ENCODE results near the gene FMO1. TPM values are rescaled to one million over a fixed set of nuclear protein-coding genes. Genes with fewer than 3 reads are reported as not detected.
A peak's percentile ranks its signal among the peaks of the same experiment; 100 is the strongest.
"Not testable (repeated sequence)": the region's sequence is repeated elsewhere in the genome, so short reads cannot be mapped to it uniquely, and the experiment has no call there.

Gene FMO1
- total RNA-seq, 1 experiment from 2014 or later, result not detected

GRCh38 chr1:171236231-171236630 is 12.1 kb upstream of the FMO1 start:
- DNase-seq (ENCODE audit: low read depth), result not testable (repeated sequence)

GRCh38 chr1:171243878-171244277 is 4.4 kb upstream of the FMO1 start:
- DNase-seq (ENCODE audit: low read depth), result no peak

- peak; percentile 49 for DNase-seq (ENCODE audit: low read depth)
Measured at GRCh38 chr1:171245458-171246064, 2.7 kb upstream of the FMO1 start.

GRCh38 chr1:171247501-171247900 is 793 bp upstream of the FMO1 start:
- no peak for DNase-seq (ENCODE audit: low read depth)

DNA sequence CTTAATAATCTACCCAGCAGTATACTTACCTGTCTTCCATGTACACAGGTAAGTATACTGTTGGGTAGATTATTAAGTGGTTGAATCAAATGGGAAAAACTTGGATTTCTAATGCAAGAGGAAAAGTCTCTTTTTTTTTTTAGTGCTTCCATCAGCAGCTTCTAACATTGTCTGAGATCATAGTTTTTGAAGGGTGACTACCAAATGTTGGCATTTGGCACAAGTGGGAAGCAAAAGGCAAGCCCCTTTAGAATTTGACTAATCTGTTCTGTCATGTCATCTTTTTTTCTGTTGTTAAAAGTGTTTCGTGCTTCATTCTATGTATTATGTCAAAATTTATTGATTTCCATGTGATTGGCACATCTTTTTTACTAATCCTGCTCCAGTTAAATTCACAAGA is 547 bp downstream of the FMO1 start:
- DNase-seq (ENCODE audit: low read depth), result no peak

GRCh38 chr1:171250263-171250662 is 2.0 kb downstream of the FMO1 start:
- DNase-seq (ENCODE audit: low read depth), result no peak

GRCh38 chr1:171251042-171251951 is 3.0 kb downstream of the FMO1 start:
- DNase-seq (ENCODE audit: low read depth), result peak; percentile 29

DNA sequence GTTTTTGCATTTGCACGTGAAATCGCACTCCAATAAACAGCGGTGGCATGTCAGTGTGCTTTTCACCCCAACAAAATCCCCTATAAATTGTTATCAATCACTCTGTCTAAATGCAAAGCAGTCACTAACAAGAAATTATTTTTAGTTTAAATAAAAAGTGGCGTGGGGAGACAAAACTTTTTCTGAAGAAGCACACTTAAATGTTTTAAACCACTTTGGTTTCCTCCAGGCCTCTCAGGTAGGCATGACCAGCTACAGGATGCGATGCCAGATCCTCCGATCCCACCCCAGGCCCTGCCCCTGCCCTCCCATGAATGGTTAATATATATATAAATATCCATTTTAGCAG is 3.6 kb downstream of the FMO1 start:
- DNase-seq (ENCODE audit: low read depth), result no peak

DNA sequence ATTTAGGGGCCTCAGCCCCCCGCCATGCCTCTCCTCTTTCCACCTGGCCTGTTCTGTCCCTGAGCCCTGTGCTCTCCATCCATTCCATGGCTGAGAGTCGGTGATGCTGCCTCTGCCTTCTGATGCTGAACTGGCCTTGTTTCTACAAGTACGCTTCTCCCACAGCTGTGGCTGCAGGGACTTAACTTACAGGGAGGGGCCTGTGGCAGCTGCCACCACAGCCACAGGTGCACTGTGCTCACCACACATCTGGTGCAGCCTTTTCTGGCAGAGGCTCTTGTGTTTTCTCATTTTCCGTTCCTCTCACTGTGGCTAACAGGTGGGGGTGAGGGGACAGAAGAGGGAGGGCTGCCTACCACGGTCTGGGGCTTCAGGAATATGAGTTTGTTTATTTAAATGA is 4.2 kb downstream of the FMO1 start:
- DNase-seq (ENCODE audit: low read depth), result no peak

DNA sequence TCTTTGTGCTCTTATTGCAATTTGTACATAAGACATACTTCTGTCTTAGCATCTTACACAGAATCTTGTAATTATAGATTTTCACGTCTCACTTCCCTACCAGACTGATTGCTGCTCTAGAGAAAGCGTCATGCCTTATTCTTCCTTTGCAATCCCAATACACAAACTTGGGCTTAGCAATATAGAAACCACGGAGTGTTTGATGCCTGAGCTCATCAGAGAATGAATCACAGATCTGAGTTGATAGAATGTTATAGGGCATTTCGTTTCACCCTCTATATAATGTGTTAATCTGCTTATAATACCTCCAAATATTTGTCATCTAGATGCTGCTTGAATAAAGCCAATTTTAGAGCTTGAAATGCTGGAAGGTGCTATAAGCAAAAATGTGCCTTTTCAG is 6.6 kb downstream of the FMO1 start:
- peak; percentile 34 for DNase-seq (ENCODE audit: low read depth)

- no peak for DNase-seq (ENCODE audit: low read depth)
Measured at GRCh38 chr1:171256940-171257606, 8.8 kb downstream of the FMO1 start.

GRCh38 chr1:171257607-171258076 is 9.3 kb downstream of the FMO1 start:
- DNase-seq (ENCODE audit: low read depth), result no peak

- no peak for DNase-seq (ENCODE audit: low read depth)
Measured at GRCh38 chr1:171258429-171258828, 10.1 kb downstream of the FMO1 start.

DNA sequence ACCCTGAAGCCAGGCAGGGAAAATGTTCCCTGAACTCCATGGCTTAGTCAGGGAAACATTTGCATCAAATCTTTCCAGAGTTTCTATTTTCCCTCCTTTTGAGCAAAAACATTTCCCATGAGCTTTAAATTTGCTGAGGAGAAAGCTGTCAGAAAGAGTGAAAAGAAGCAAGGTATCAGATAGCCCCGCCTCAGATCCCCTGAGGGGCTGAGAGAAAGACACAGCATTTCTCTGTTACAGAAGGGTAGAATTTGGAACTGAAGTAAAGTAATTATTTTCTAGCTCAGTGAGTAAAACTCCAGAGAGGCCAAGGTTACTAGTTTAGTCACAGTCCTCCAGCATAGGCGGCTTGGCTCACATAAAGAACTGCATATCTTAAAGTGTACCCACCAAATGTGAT is 10.6 kb downstream of the FMO1 start:
- DNase-seq (ENCODE audit: low read depth), result no peak

DNA sequence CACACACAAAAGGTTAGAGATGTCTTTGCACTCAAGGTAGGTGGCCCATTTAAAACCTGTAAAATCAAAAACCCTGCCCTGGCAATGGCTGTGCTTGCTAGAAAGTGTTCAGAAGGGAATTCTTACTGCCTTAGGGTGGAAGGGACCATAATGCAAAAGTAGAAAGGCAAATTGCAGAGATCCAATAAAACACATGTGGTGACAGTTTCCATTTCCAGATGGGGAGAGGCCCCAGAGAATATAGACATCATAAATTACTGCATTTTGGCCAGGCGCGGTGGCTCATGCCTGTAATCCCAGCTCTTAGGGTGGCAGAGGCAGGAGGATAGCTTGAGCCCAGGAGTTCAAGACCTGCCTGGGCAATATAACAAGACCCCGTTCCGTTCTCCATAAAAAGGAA is 13.0 kb downstream of the FMO1 start:
- DNase-seq (ENCODE audit: low read depth), result no peak

GRCh38 chr1:171263901-171264300 is 15.6 kb downstream of the FMO1 start:
- DNase-seq (ENCODE audit: low read depth), result no peak

DNA sequence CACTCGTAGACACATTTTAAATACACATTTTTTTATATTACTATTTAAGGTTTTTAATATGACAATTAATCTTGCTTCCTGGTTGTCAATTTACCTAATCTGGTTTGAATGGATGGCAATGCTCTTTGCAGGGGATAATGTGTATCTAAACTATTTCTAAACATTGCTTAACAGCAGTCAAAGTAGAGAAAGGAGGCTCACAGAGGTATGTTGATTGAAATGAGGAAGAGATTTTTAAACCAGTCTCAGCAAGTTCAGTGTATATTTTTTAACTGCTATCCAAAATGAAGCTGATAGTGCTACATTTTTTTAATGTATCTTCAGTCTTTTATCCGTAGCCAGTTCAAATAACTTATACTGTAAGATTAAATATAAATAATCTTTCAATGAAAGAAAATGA is 17.4 kb downstream of the FMO1 start:
- DNase-seq (ENCODE audit: low read depth), result no peak

GRCh38 chr1:171266930-171267329 is 18.6 kb downstream of the FMO1 start:
- no peak for DNase-seq (ENCODE audit: low read depth)

- no peak for DNase-seq (ENCODE audit: low read depth)
Measured at GRCh38 chr1:171267391-171267790, 19.1 kb downstream of the FMO1 start.

- no peak for DNase-seq (ENCODE audit: low read depth)
Measured at GRCh38 chr1:171270806-171271205, 22.5 kb downstream of the FMO1 start.

DNA sequence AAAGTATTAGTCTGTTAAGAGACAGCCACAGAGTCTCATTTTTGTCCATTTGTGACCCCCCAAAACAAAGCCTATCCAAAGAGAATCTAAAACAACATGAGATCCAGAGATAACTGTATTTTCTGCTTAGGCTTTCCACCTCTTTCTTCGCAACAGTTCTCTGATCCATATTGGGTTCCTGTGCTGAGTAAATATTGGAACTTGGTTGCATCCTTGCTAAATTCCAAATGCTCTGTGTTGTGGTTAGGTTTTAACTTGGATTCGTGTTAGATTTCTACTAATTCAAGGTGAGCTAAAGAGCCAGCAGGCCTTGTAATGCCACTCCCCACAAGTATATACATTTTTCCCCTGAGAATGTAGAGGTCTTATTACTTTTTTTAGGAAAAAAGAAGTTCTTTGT is 29.2 kb downstream of the FMO1 start:
- DNase-seq (ENCODE audit: low read depth), result no peak

DNA sequence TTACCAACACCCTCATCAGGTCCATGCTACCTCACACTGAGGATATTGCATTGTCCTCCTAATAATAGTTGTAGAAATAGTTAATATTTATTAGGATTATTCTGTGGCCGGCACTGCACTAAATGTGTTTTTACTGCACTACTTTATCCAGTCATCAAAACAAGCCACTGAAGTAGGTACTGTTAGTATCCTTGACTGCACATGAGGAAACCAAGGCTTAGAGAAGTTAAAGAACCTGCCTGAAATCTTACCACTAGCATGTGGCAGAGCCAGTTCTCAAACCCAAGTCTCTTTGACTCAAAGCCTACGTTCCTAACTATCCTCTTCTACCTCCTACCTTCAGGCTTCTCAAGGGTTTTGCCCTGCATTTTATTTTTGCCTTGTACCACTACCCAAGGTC is 30.9 kb downstream of the FMO1 start:
- no peak for DNase-seq (ENCODE audit: low read depth)

DNA sequence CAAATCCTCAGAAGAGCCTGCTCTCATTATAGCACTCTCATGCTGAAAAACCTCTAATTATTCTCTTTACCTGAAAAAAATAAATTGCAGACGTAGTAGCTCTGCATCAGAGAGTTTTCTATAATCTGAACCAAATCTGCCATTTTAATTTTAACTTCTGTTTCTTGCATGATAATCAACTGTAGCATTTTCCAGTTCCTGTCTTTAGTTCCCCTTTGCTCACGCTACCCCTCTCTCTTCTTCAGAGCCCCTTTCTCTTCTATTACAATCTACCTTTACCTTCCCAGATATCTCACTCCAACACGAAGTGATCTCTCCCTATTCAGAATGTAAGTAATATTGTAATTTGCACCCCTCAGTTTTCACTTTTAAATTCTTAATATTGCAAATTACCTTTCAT is 31.4 kb downstream of the FMO1 start:
- DNase-seq (ENCODE audit: low read depth), result no peak
